GM19351 (cell line): ENCODE measurements around the gene AP1AR.
"Not testable (repeated sequence)": the region's sequence is repeated elsewhere in the genome, so short reads cannot be mapped to it uniquely, and the experiment has no call there.

Experiments used
- ATAC-seq: cut with Tn5 transposase; IDR thresholded peaks from one replicate; pipeline ENCODE4 v1.9.1; 2021; ENCODE audit warnings: mild to moderate bottlenecking, moderate library complexity; ENCODE audit not compliant: unreplicated experiment

AP1AR gene

GRCh38 chr4:112277705-112278448, 46.3 kb downstream of the AP1AR start:
- ATAC-seq, result no peak

DNA sequence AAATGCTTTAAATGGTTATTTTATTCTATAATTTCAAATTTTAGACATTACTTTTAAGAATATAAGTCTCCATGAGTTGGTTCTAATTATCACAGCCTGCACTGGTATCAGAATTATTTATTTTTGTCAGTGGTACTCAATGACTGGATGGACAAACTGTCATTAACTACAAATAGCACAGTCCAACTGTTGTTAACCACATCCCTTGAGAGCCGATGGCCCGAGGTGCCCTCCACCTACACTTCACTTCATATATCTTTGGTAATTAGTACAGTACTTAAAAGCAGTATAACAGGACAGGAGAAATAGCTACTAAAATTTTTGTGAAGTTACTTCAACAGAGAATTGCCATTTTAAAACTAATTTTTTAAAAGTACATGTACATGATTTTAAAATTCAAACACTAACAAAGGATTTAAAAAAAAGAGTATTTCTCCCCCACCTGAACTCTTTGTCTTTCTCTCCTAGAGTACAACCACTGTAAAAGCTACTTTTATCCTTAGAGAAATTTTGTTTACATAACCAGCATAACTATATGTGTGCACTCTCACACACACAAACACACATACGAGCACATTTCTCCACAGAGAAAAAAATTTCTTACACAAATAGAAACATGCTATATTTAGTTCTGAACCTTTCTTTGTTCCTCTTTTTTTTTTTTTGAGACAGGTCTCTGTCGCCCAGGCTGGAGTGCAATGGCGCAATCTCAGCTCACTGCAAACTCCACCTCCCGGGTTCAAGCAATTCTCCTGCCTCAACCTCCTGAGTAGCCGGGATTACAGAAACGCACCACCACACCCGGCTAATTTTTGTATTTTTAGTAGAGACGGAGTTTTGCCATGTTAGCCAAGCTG, 47.7 kb downstream of the AP1AR start:
- ATAC-seq, result peak; percentile 68

DNA sequence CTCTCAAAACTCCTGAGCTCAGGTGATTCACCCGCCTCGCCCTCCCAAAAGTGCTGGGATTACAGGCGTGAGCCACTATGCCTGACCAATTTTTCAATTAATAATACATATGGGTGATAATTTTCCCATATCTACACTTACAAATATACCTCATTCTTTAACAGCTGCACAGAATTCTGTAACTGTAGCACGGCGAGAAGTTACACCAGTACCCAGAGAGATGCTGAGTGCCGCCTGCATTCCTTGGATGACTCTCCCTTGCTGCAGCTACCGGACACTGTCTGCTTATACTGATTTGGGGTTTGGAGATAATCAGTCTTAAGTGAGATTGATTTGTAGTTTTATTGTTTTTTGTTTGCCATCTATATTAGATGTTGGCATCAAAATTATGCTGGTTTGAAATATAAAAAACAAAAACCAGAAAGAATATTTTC, 48.3 kb downstream of the AP1AR start:
- ATAC-seq, result peak; percentile 31

- no peak for ATAC-seq
Observed at GRCh38 chr4:112280386-112281056, 48.9 kb downstream of the AP1AR start.

- ATAC-seq, result not testable (repeated sequence)
Observed at GRCh38 chr4:112281895-112282398, 50.4 kb downstream of the AP1AR start.

DNA sequence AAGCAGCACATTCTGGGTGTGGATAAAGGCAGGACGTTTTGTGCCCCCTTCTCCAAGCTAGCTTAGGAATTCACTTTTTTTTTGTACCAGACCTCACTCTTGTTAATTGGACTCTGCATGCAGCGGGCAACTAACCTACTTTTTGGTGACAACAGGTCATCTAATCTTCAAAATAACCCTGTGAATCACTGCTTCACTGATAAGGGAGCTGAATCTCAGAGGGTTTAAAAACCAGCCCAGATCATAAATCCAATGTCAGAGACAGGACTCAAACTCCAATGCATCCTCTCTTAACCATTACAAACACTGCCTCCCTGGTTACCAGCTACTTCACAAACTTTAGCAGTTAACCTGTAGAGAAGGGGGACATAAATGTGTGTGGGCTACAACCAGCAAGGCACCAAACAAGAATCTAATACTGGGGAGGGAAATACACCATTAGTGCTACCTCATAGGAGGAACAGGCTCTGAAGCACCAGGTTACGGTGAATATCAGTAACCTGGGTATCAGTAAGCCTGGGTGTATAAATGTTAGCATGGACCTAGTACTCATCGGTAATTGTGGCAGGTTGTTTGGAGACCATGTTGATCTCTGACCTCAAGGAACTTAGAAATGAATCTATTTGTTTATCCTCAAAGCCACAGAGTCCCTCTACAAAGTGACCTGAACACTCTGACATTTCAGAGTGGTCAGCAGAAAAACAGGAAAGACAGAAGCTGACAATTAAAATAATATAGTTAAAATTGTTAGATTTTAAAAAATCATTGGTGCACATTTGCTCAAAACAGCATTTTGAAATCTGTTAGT, 51.5 kb downstream of the AP1AR start:
- no peak for ATAC-seq

DNA sequence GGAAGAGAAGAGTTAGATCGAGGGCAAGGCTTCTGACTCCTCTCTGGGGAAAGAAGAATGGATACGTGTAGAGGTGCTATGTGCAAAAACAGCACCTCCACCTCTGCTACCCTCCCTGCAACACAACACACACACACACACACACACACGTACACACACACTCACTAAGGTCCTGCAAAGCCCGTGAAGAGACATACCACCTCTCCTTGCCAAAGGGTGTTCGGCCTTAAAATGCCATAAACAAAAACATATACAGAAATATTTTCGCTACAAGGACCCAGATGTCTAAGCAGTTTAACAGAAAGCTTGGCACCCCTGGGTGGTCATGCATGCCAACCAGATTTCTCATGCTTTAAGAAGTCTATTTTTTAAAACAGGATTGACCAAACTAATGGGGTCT, 52.6 kb downstream of the AP1AR start:
- ATAC-seq, result no peak

DNA sequence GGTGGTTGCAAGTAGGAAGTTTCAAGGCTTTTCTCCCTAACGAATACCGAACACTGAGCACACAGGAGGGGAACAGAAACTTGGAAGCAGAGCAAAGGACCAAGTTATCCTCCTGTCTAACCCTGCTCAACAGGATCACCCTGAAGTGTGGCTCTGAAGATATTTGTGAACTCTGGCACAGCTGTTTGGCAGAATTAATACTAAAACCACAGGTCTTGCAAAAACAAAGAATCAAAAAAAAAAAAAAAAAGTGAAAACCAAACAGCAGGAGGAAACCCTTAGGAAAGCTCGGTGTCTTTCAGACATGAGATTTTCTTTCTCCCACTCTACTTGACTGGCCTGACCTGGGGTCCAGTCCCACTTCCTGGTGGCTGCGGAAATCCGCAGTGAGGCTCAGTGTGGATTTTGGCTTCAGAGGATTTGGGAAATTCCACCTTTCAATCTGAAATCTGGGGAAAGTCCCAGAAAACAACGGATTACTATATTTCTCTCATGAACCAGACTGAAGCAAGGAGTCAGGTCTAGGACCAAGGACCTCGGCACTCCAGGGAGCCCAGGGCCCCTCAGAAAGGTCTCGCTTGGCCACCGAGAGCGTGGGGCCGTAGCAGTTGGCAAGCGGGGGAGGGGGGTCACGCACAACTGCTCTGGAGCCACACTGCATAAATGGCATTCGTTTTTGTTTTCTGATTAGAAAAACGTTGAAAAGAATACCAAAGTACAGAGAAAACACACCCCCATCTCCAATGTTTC, 53.2 kb downstream of the AP1AR start:
- ATAC-seq, result no peak

DNA sequence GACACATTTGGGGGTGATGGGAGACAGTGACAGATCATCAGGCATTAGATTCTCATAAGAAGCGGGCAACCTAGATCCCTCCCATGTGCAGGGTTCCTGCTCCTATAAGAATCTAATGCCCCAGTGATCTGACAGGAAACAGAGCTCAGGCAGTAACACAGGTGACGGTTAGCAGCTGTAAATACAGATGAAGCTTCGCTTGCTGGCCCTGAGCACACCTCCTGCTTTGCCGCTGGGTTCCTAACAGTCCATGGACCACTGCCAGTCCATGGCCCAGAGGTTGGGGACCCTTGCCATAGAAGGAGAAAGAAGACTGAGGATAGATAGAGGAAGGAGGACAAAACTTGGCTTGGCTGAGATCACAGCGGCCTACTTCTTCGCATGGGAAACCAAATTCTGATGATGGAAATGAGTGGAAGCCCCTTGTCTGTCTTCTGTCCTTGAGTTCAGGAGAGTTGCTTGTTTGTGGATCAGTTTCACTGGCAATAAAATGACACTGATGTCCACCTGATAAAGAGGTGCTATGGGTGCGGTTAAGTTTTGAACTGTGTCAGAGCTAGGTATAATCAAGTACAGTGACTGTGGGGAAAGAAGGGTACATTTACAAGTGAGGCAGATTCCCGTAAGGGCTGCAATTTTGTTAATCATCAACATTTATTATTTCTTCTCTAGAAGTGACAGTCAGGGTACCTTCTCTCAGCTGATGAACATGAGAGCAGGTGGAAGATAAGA, 55.8 kb downstream of the AP1AR start:
- peak; percentile 13 for ATAC-seq

DNA sequence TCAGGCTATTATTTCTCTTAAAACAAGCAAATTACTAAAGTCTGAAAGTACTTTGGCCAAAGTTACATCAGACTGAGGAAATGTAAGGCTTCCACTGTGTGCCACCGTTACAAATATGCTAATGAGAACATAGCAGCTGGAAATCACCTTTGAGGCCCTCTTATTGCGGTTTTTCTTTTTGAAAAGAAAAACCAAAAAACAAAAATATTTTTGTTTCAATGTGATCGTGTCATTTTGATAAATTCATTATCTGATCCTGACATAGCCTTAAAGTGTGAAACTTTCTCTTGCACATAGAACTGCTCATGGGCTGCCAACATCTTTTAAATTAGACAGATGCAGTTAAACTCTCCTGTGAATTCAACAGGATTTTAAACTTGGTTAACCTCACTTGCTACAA, 56.9 kb downstream of the AP1AR start:
- peak; percentile 31 for ATAC-seq

DNA sequence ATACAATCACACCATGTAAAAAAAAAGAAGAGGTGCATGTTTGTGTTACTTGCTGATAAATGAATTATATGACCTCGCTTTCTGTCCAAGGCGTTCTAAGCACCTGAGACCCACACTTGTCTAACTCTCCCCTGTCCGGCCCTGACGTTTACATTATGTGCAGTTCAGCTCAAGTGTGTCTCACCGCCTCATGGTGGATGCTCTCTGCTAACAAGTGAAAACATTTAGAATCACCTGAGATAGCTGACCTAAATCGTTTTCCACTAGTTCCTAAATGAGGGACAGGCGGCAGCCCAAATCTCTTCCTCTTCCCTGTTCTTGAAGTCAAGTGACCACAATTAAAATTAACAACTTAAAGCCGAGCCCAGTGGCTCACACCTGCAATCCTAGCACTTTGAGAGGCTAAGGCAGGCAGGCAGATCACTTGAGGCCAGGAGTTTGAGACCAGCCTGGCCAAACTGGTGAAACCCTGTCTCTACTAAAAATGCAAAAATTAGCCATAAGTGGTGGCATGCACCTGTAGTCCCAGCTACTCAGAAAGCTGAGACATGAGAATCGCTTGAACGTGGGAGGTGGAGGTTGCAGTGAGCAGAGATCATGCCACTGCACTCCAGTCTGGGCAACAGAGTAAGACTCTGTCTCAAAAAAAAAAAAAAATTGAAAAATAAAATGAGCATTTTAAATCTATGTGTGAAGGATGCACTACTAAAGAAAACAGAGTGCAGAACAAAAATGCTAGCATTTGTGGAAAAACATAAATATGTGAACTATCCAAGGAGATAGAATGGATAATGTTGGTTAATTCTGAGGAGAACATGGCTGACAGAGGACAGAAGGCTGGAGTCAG, 58.0 kb downstream of the AP1AR start:
- no peak for ATAC-seq

DNA sequence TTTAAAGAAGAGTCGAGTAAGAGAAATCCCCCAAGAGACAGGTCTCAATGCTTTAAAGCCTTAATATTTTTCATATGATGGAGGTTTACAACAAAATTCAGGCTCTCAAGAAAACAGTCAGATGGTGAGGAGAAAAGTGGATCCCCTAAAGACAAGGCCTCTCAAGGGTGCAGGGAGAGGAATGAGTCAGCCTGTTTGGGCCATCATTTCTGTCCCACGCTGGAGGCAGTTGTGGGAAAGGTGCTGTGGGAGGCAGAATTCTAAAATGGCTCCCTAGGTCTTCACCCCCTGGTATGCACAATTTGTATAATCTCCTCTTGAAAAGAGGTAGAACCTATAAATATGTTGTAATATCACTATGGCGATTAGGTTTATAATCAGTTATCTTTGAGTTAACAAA, 58.8 kb downstream of the AP1AR start:
- peak; percentile 22 for ATAC-seq

DNA sequence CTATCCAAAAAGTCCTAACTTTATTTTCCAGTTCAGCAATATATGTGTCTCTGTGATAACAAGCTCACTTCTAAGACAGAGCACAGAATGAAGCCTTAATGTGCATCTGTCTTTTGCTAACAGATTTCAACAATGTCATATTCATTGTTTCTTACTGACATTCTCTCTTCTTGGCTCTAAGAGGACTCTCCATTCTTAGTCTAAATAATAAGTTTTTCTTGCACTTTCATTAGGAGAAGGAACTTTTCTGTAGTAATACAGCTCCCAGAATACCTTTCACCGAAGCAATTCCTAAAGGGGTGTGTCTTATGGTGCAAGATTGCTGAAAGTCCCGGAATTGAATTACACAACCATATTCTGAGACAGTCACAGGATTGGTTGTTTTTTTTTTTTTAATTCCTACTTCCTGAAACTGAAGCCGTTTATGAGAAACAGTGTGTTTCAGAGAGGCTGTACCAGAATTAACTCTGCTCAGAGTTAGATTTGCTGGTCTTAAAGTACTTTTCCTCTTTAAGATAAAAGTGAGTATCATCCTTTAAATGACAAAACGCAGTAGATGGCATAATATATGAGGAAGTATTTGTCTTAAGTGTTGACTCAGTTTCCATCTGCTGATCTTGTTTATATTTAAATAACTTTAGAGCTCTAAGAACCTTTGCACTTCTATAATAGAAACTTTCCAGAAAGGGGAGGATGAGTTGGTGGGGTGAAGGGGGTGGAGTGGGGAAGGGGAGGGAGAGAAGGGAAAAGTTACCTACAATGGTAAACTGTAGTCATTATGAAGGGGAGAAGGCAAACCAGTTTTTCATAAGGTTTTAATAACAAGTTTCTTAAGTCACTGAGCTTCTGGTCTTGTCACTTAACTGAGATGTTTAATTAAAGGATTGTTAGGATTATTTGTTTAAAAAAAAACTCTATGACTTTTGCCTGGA, 65.6 kb downstream of the AP1AR start, which contains the start of gene ALPK1:
Gene ALPK1, plus strand, starts transcription at position 421 of the 932 bp plus-strand sequence.
- peak; percentile 84 for ATAC-seq

DNA sequence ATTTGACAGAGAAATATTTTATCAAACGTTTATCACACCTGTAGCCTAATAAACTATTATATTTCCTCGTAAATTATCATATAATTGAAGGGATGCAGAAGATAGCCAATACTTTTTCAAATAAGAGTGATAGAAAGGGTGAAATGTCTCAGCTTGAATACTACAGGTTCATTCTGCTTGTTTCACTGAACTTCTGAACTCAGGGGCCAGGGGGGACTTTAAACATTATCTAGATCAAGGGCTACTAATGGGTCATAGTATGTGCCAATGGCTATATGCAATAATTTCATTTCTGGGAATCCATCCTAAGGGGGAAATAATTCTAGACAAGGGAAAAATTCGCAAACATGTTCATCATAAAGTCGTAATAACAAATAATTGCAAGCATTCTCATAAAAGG, 68.1 kb downstream of the AP1AR start:
- no peak for ATAC-seq

- peak; percentile 84 for ATAC-seq
Observed at GRCh38 chr4:112302320-112303274, 71.0 kb downstream of the AP1AR start.

GRCh38 chr4:112305477-112305876, 73.9 kb downstream of the AP1AR start:
- not testable (repeated sequence) for ATAC-seq
